H9 (cell line): ENCODE measurements around the gene TMEM229A. TPM values are rescaled to one million over a fixed set of nuclear protein-coding genes. Genes with fewer than 3 reads are reported as not detected.

Source experiments
- DNase-seq: peaks from one replicate; pipeline ENCODE4 v3.0.0-alpha.2; 2017
- H2AFZ ChIP-seq: one replicate; pipeline ENCODE4 v1.6.1; 2013; ENCODE audit warnings: mild to moderate bottlenecking, low read length, control low read depth, moderate library complexity
- H2AK5ac ChIP-seq: 2 replicates; pipeline ENCODE4 v1.6.1; 2013; ENCODE audit warnings: low read length, control low read depth, mixed read lengths; ENCODE audit not compliant: insufficient read length
- H2BK120ac ChIP-seq: one replicate; pipeline ENCODE4 v1.6.1; 2013; ENCODE audit warnings: low read depth, mild to moderate bottlenecking, low read length, control low read depth, inconsistent platforms; ENCODE audit not compliant: poor library complexity, severe bottlenecking
- H2BK12ac ChIP-seq: 2 replicates; pipeline ENCODE4 v1.6.1; 2013; ENCODE audit warnings: low read length, control low read depth, mixed read lengths, low read depth; ENCODE audit not compliant: insufficient read length
- H2BK15ac ChIP-seq: 2 replicates; pipeline ENCODE4 v1.6.1; 2013; ENCODE audit warnings: low read depth, low read length, control low read depth
- H2BK20ac ChIP-seq: one replicate; pipeline ENCODE4 v1.6.1; 2013; ENCODE audit warnings: low read depth, mild to moderate bottlenecking, low read length, control low read depth, inconsistent platforms; ENCODE audit not compliant: poor library complexity, severe bottlenecking
- H2BK5ac ChIP-seq: 2 replicates; pipeline ENCODE4 v1.6.1; 2013; ENCODE audit warnings: low read length, control low read depth, mixed read lengths; ENCODE audit not compliant: insufficient read length
- H3K14ac ChIP-seq: 2 replicates; pipeline ENCODE4 v1.6.1; 2013; ENCODE audit warnings: low read length, control low read depth; ENCODE audit not compliant: insufficient read depth
- H3K18ac ChIP-seq: 2 replicates; pipeline ENCODE4 v1.6.1; 2013; ENCODE audit warnings: low read depth, mild to moderate bottlenecking, mixed read lengths, low read length, control low read depth; ENCODE audit not compliant: insufficient read length
- H3K23ac ChIP-seq: 2 replicates; pipeline ENCODE4 v1.6.1; 2013; ENCODE audit warnings: low read length, control low read depth, mixed read lengths, low read depth; ENCODE audit not compliant: insufficient read length
- H3K23me2 ChIP-seq: 2 replicates; pipeline ENCODE4 v1.6.1; 2013; ENCODE audit warnings: low read depth, mild to moderate bottlenecking, mixed read lengths, low read length, control low read depth; ENCODE audit not compliant: insufficient read length, poor library complexity, severe bottlenecking
- H3K27ac ChIP-seq: 2 replicates; pipeline ENCODE4 v1.5.1; 2013; ENCODE audit warnings: low read length, control low read depth, mixed read lengths, low read depth; ENCODE audit not compliant: insufficient read length
- H3K27me3 ChIP-seq: 2 replicates; pipeline ENCODE4 v1.6.1; 2013; ENCODE audit warnings: low read length, control low read depth, inconsistent platforms; ENCODE audit not compliant: insufficient read depth
- H3K4ac ChIP-seq: 2 replicates; pipeline ENCODE4 v1.6.1; 2013; ENCODE audit warnings: low read depth, mild to moderate bottlenecking, control low read depth, inconsistent platforms, low read length, moderate library complexity
- H3K4me1 ChIP-seq: 2 replicates; pipeline ENCODE4 v1.6.1; 2013; ENCODE audit warnings: low read length, control low read depth, inconsistent platforms; ENCODE audit not compliant: insufficient read depth
- H3K4me2 ChIP-seq: 2 replicates; pipeline ENCODE4 v1.6.1; 2013; ENCODE audit warnings: low read length, control low read depth, mixed read lengths; ENCODE audit not compliant: insufficient read length, insufficient read depth
- H3K56ac ChIP-seq: 2 replicates; pipeline ENCODE4 v1.6.1; 2013; ENCODE audit warnings: low read depth, mild to moderate bottlenecking, mixed read lengths, low read length, control low read depth; ENCODE audit not compliant: insufficient read length
- H3K79me1 ChIP-seq: 2 replicates; pipeline ENCODE4 v1.6.1; 2013; ENCODE audit warnings: low read depth, mild to moderate bottlenecking, moderate library complexity, low read length, control low read depth, inconsistent platforms; ENCODE audit not compliant: insufficient read depth, poor library complexity, severe bottlenecking
- H3K79me2 ChIP-seq: 2 replicates; pipeline ENCODE4 v1.6.1; 2013; ENCODE audit warnings: low read length, control low read depth, inconsistent platforms; ENCODE audit not compliant: insufficient read depth
- H3K9ac ChIP-seq: 2 replicates; pipeline ENCODE4 v1.6.1; 2013; ENCODE audit warnings: low read length, control low read depth, mixed read lengths; ENCODE audit not compliant: insufficient read length; ENCODE audit errors: extremely low read depth
- H3K9me3 ChIP-seq: one replicate; pipeline ENCODE4 v1.6.1; 2013; ENCODE audit warnings: low read depth, low read length, inconsistent platforms; ENCODE audit not compliant: control insufficient read depth
- H3T11ph ChIP-seq: one replicate; pipeline ENCODE4 v1.6.1; 2013; ENCODE audit warnings: mild to moderate bottlenecking, low read length, control low read depth, inconsistent platforms
- H4K20me1 ChIP-seq: one replicate; pipeline ENCODE4 v1.6.1; 2013; ENCODE audit not compliant: control insufficient read depth, insufficient read length, insufficient read depth
- H4K5ac ChIP-seq: 2 replicates; pipeline ENCODE4 v1.6.1; 2013; ENCODE audit warnings: low read depth, mild to moderate bottlenecking, mixed read lengths, low read length, control low read depth; ENCODE audit not compliant: insufficient read length
- H4K8ac ChIP-seq: replicated peaks from 2 replicates; pipeline ENCODE4 v1.6.1; 2013; ENCODE audit warnings: low read length, control low read depth, mixed read lengths, low read depth; ENCODE audit not compliant: insufficient read length
- H4K91ac ChIP-seq: 2 replicates; pipeline ENCODE4 v1.6.1; 2013; ENCODE audit warnings: low read depth, mild to moderate bottlenecking, moderate library complexity, mixed read lengths, low read length, control low read depth; ENCODE audit not compliant: insufficient read length
- H3K27ac Mint-ChIP-seq, 3 experiments: 2 replicates in 2 of 3; 3 replicates in 1 of 3; pipeline ENCODE4 v1.8.0; 2020 to 2021; ENCODE audit warnings: mixed read lengths in 3 of 3, mild to moderate bottlenecking in 1 of 3, moderate library complexity in 1 of 3
- H3K27me3 Mint-ChIP-seq: 2 replicates; pipeline ENCODE4 v1.8.0; 2021; ENCODE audit warnings: low read depth, mild to moderate bottlenecking, moderate library complexity, mixed read lengths
- H3K36me3 Mint-ChIP-seq, 3 experiments: 2 replicates in 2 of 3; 3 replicates in 1 of 3; pipeline ENCODE4 v1.8.0; 2020 to 2021; ENCODE audit warnings: low read depth in 3 of 3, mixed read lengths in 3 of 3; ENCODE audit not compliant: insufficient read depth in 1 of 3
- H3K4me1 Mint-ChIP-seq, 2 experiments: 2 replicates each; pipeline ENCODE4 v1.8.0; 2020; ENCODE audit warnings: mixed read lengths in 2 of 2
- H3K4me3 Mint-ChIP-seq, 2 experiments: 2 replicates in 1 of 2; 3 replicates in 1 of 2; pipeline ENCODE4 v1.8.0; 2020 to 2021; ENCODE audit warnings: mild to moderate bottlenecking in 2 of 2, mixed read lengths in 2 of 2, moderate library complexity in 1 of 2
- H3K9me3 Mint-ChIP-seq, 2 experiments: 2 replicates in 1 of 2; 3 replicates in 1 of 2; pipeline ENCODE4 v1.8.0; 2020; ENCODE audit warnings: mild to moderate bottlenecking in 2 of 2, mixed read lengths in 2 of 2, moderate library complexity in 1 of 2
- WGBS: extraction: QIAGEN DNeasy Blood & Tissue Kit; methylation state at CpG from one replicate; pipeline ENCODE4 v1.1.7; 2013; ENCODE audit warnings: missing lambda C conversion rate, low lambda C conversion rate, mixed read lengths; ENCODE audit not compliant: insufficient read length; ENCODE audit errors: extremely low coverage; 5-methylcytosine and 5-hydroxymethylcytosine counted together
- total RNA-seq: library from RNA; stranded (reverse); gene quantifications from 2 replicates; pipeline ENCODE4 v1.2.1, GENCODE V29; 2021
- TF ChIP-seq, protein P1 (sequence below): fragments of 200-600 bp; sonication (generic); conservative IDR thresholded peaks from 3 replicates; pipeline ENCODE4 v1.8.0; 2021; ENCODE audit warnings: antibody characterized with exemption, mild to moderate bottlenecking

The TMEM229A gene
- total RNA-seq, 1 experiment from 2014 or later = 0.37 TPM

DNA sequence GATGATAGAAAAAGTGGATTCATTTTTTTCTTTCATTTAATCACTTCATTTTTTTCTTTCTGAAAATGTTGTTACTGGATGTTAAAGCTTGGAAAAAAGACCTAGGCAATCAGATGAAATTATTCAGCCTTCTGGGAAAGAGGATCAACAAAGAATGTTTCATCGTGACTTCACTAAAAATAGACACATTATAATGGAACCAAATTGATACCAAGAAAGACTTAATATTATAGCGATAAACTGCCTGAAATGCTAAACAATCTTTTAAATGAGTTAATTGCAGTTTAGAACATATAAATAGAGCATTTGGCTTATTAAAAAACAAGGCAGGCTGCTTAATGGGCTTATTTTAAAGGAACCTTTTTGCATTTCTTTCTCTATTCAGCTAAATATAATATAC lies 25.6 kb upstream of the TMEM229A start:
- Histone ChIP-seq H3K56ac (no peak overlapping the region), H4K5ac (no peak overlapping the region), H3K79me1 (no peaks in the 10 kb centered on the region), H4K91ac (no peak overlapping the region), H2AFZ (no peak overlapping the region), H3K23me2 (no peaks in the 10 kb centered on the region), H3K18ac (no peak overlapping the region), H2BK120ac (no peak overlapping the region), H2AK5ac (no peak overlapping the region), H2BK15ac (no peak overlapping the region), H3K27ac (no peak overlapping the region), H3K23ac (no peak overlapping the region), H2BK12ac (no peak overlapping the region), H3K9ac (no peak overlapping the region), H3T11ph (no peak overlapping the region), H4K20me1 (no peaks in the 10 kb centered on the region), H3K79me2 (no peaks in the 10 kb centered on the region), H3K4ac (no peak overlapping the region), H3K9me3 (no peaks in the 10 kb centered on the region), H2BK20ac (no peak overlapping the region), H3K4me2 (no peak overlapping the region), H3K14ac (no peak overlapping the region), H3K27me3 (no peaks in the 10 kb centered on the region), H3K4me1 (no peaks in the 10 kb centered on the region), H4K8ac (no peak overlapping the region), H2BK5ac (no peak overlapping the region)
- Mint-ChIP-seq H3K9me3 (no peaks in the 10 kb centered on the region), H3K27me3 (no peaks in the 10 kb centered on the region), H3K4me1 (no peaks in the 10 kb centered on the region), H3K36me3 (no peaks in the 10 kb centered on the region), H3K27ac (no peak overlapping the region), H3K4me3 (no peak overlapping the region)
- WGBS = no CpG with 5 or more reads among the region's 2 CpGs
- TF ChIP-seq, protein P1, sequence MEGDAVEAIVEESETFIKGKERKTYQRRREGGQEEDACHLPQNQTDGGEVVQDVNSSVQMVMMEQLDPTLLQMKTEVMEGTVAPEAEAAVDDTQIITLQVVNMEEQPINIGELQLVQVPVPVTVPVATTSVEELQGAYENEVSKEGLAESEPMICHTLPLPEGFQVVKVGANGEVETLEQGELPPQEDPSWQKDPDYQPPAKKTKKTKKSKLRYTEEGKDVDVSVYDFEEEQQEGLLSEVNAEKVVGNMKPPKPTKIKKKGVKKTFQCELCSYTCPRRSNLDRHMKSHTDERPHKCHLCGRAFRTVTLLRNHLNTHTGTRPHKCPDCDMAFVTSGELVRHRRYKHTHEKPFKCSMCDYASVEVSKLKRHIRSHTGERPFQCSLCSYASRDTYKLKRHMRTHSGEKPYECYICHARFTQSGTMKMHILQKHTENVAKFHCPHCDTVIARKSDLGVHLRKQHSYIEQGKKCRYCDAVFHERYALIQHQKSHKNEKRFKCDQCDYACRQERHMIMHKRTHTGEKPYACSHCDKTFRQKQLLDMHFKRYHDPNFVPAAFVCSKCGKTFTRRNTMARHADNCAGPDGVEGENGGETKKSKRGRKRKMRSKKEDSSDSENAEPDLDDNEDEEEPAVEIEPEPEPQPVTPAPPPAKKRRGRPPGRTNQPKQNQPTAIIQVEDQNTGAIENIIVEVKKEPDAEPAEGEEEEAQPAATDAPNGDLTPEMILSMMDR = no peak
- DNase-seq = no peak
